Smooth muscle cell (in vitro differentiated cells): ENCODE measurements around the gene SPPL3. TPM values are rescaled to one million over a fixed set of nuclear protein-coding genes. Genes with fewer than 3 reads are reported as not detected.

Source experiments
- DNase-seq: peaks from one replicate; lab custom pipeline; 2025; ENCODE audit not compliant: unreplicated experiment; lab: John Stamatoyannopoulos, UW
- H2AFZ ChIP-seq: fragments of 200-600 bp; sonication (generic); 2 replicates; pipeline ENCODE4 v1.6.0; 2016; ENCODE audit warnings: antibody characterized with exemption, low read depth, mild to moderate bottlenecking
- H3F3A ChIP-seq: fragments of 200-600 bp; sonication (generic); 2 replicates; pipeline ENCODE4 v1.6.0; 2017; ENCODE audit warnings: antibody characterized with exemption, low read depth
- H3K27ac ChIP-seq: fragments of 200-600 bp; sonication (generic); 2 replicates; pipeline ENCODE4 v1.5.1; 2016; ENCODE audit warnings: low read depth, mild to moderate bottlenecking
- H3K27me3 ChIP-seq: fragments of 200-600 bp; sonication (generic); 2 replicates; pipeline ENCODE4 v1.6.1; 2016; ENCODE audit warnings: low read depth, mild to moderate bottlenecking
- H3K36me3 ChIP-seq: fragments of 200-600 bp; sonication (generic); 2 replicates; pipeline ENCODE4 v1.5.1; 2016; ENCODE audit warnings: low read depth
- H3K4me1 ChIP-seq: fragments of 200-600 bp; sonication (generic); 2 replicates; pipeline ENCODE4 v1.5.1; 2016; ENCODE audit warnings: low read depth
- H3K4me2 ChIP-seq: fragments of 200-600 bp; sonication (generic); 2 replicates; pipeline ENCODE4 v1.6.0; 2016; ENCODE audit warnings: mild to moderate bottlenecking
- H3K4me3 ChIP-seq: fragments of 200-600 bp; sonication (generic); 2 replicates; pipeline ENCODE4 v1.5.1; 2016; ENCODE audit warnings: mild to moderate bottlenecking
- H3K79me2 ChIP-seq: fragments of 200-600 bp; sonication (generic); 2 replicates; pipeline ENCODE4 v1.6.0; 2016; ENCODE audit warnings: low read depth, mild to moderate bottlenecking
- H3K9ac ChIP-seq: fragments of 200-600 bp; sonication (generic); 2 replicates; pipeline ENCODE4 v1.6.0; 2016; ENCODE audit warnings: low read depth
- H3K9me3 ChIP-seq: fragments of 200-600 bp; sonication (generic); replicated peaks from 2 replicates; pipeline ENCODE4 v1.5.1; 2016; ENCODE audit warnings: low read depth
- H4K20me1 ChIP-seq: fragments of 200-600 bp; sonication (generic); 2 replicates; pipeline ENCODE4 v1.6.0; 2016; ENCODE audit warnings: low read depth
- WGBS: methylation state at CpG from one replicate; pipeline ENCODE4 v1.1.7; 2016; ENCODE audit warnings: low lambda C conversion rate; 5-methylcytosine and 5-hydroxymethylcytosine counted together
- polyA plus RNA-seq: library from polyadenylated mRNA; unstranded; fragments of >200 nt; fragmentation: Nextera tagmentation; extraction: Ambion mirVana; gene quantifications from 2 replicates; pipeline ENCODE4 v1.2.1, GENCODE V29; 2016
- total RNA-seq: library from RNA; depleted of rRNA; stranded (reverse); fragments of >200 nt; gene quantifications from 2 replicates; pipeline ENCODE4 v1.2.3, GENCODE V29; 2014
- TF ChIP-seq, protein P1 (sequence below): fragments of 200-600 bp; sonication (generic); IDR thresholded peaks from 2 replicates; pipeline ENCODE4 v1.5.1; 2017; ENCODE audit warnings: borderline replicate concordance, mild to moderate bottlenecking, antibody characterized with exemption; ENCODE audit not compliant: insufficient read depth, poor library complexity, severe bottlenecking

The SPPL3 gene
- total and polyA plus RNA-seq, 2 experiments from 2014 or later: 22.5 to 27.0 TPM

GRCh38 chr12:120726510-120726793 lies 177.7 kb downstream of the SPPL3 start:
- no peak overlapping the region for H2AFZ ChIP-seq
- no peak for DNase-seq
- H3K4me3 ChIP-seq: peak overlapping the region; percentile 63
- H3K27me3 ChIP-seq: no peaks in the 10 kb centered on the region
- H3K4me1 ChIP-seq: peaks cover 7% of the 10 kb centered on the region
- H3K79me2 ChIP-seq: no peaks in the 10 kb centered on the region
- peaks cover 2% of the 10 kb centered on the region for H3K36me3 ChIP-seq
- no peak overlapping the region for H3K9ac ChIP-seq
- H3K9me3 ChIP-seq: no peaks in the 10 kb centered on the region
- peak overlapping the region; percentile 90 for H3K4me2 ChIP-seq
- no peak overlapping the region for H3K27ac ChIP-seq
- no peaks in the 10 kb centered on the region for H3F3A ChIP-seq
- TF ChIP-seq, protein P1, sequence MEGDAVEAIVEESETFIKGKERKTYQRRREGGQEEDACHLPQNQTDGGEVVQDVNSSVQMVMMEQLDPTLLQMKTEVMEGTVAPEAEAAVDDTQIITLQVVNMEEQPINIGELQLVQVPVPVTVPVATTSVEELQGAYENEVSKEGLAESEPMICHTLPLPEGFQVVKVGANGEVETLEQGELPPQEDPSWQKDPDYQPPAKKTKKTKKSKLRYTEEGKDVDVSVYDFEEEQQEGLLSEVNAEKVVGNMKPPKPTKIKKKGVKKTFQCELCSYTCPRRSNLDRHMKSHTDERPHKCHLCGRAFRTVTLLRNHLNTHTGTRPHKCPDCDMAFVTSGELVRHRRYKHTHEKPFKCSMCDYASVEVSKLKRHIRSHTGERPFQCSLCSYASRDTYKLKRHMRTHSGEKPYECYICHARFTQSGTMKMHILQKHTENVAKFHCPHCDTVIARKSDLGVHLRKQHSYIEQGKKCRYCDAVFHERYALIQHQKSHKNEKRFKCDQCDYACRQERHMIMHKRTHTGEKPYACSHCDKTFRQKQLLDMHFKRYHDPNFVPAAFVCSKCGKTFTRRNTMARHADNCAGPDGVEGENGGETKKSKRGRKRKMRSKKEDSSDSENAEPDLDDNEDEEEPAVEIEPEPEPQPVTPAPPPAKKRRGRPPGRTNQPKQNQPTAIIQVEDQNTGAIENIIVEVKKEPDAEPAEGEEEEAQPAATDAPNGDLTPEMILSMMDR: no peak
- 91% methylated on average over 9 of the region's 9 CpGs for WGBS
- H4K20me1 ChIP-seq: peaks cover 7% of the 10 kb centered on the region

DNA sequence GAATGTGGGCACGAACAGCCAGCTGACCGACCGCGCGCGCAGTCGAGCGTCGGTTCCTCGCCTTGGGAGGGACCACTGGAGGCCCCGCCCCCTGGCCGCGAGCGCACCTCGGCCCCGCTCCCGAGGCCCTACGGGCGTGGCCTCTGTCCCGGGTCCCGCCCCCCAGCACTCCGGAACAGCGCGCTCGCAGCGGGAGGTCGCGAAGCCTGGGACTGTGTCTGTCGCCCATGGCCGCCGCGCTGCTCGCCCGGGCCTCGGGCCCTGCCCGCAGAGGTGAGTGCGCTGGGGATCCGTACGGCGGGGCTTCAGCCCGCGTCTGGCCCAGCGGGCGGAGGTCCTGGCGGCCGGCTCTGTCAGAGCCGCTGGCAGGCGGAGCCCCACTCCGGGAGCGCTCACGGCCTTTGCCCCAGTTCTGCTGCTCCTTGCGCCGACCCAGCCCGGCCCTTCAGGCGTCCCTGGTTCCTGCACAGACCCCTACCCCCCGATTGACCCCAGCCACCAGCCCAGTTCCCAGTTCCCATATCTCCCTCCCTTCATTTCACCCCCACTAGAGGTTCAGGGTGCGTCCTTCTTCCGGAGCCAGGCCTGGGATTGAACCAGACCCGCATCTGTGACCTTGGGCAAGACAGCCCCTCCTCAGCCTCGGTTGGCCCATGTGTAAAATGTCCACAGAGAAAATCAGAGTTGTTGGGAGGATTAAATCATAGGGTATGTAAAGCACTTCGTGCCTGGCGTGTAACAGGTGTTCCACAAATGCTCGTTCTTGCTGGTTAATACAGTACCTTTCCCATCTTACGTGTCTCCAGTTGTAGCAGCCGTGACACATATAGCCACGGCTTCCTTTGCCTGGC lies 178.3 kb downstream of the SPPL3 start, which contains the start of gene ACADS:
ACADS (plus strand) TSS at position 168 of the 851 bp plus-strand sequence; CDS start at position 228, 60 bp downstream.
- Histone ChIP-seq H3K79me2 (no peaks in the 10 kb centered on the region), H3K4me3 (peak within 1 kb of the TSS; percentile 63), H3K4me2 (peak within 1 kb of the TSS; percentile 90), H3K4me1 (peaks cover 7% of the 10 kb centered on the region), H3K27ac (no peak within 1 kb of the TSS), H3K27me3 (no peaks in the 10 kb centered on the region), H3K9ac (peak within 1 kb of the TSS; percentile 61), H3K9me3 (no peaks in the 10 kb centered on the region), H4K20me1 (peaks cover 13% of the 10 kb centered on the region), H3K36me3 (peaks cover 2% of the 10 kb centered on the region), H2AFZ (peak within 1 kb of the TSS; percentile 69), H3F3A (no peaks in the 10 kb centered on the region)
- 14% methylated on average over 61 of the region's 66 CpGs for WGBS
- TF ChIP-seq, protein P1: no peak
- DNase-seq: peak; percentile 56

DNA sequence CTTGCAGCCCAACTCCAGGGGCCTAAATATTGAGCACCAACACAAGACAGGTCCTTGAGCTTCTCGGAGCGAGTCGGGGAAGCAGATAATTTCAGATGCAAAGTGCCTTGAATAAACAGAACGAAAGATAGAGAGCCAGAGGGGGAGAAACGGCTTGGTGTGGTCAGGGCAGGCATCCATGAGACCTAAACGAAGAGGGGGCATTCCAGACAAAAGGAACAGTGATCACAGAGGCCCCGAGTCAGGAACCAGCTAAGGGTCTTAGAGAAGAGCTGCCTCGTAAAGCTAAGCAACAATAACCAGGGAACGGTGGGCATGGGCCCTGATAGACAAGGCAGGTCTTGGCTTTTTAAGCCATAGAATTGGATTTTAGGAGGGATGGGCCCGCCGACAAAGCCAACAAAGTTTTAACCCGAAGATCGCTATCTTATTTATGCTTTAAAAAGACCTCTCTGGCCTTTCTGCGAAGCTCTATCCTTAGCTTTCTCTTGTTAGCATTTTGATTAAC lies 179.0 kb downstream of the SPPL3 start:
- Histone ChIP-seq H3K79me2 (no peaks in the 10 kb centered on the region), H2AFZ (peak overlapping the region; percentile 69), H4K20me1 (peaks cover 20% of the 10 kb centered on the region), H3K4me1 (peaks cover 7% of the 10 kb centered on the region), H3K27ac (no peak overlapping the region), H3K9me3 (no peaks in the 10 kb centered on the region), H3F3A (no peaks in the 10 kb centered on the region), H3K27me3 (no peaks in the 10 kb centered on the region), H3K4me2 (peak overlapping the region; percentile 90), H3K9ac (peak overlapping the region; percentile 61), H3K4me3 (peak overlapping the region; percentile 63), H3K36me3 (peaks cover 2% of the 10 kb centered on the region)
- TF ChIP-seq, protein P1: no peak
- no peak for DNase-seq
- 24% methylated on average over 14 of the region's 14 CpGs for WGBS
